Bronchial epithelial cell (primary cell): Measurements from ENCODE around the gene GPR31. TPM values are rescaled to one million over a fixed set of nuclear protein-coding genes. Genes with fewer than 3 reads are reported as not detected.

Experiments
- DNase-seq: peaks from one replicate; pipeline ENCODE4 v3.0.0-alpha.2; 2010; ENCODE audit warnings: low read depth
- FAIRE-seq: peaks from 2 replicates; lab custom pipeline; 2011; peaks lifted over from hg19 to GRCh38; lab: Jason Lieb, UNC
- H3K27me3 ChIP-seq: 2 replicates; pipeline ENCODE4 v1.5.1; 2011; ENCODE audit warnings: low read length; ENCODE audit not compliant: control insufficient read depth, insufficient read depth
- H3K36me3 ChIP-seq: 2 replicates; pipeline ENCODE4 v1.5.1; 2011; ENCODE audit warnings: low read length; ENCODE audit not compliant: control insufficient read depth, insufficient read depth
- H3K4me3 ChIP-seq: 2 replicates; pipeline ENCODE4 v1.5.1; 2011; ENCODE audit warnings: mild to moderate bottlenecking, low read depth, low read length, control low read depth
- CTCF ChIP-seq: IDR thresholded peaks from 2 replicates; pipeline ENCODE4 v1.5.1; 2011; ENCODE audit warnings: mild to moderate bottlenecking, moderate library complexity, low read length, control low read depth, inconsistent platforms; ENCODE audit not compliant: insufficient read depth, severe bottlenecking
- total RNA-seq: library from RNA; depleted of rRNA; stranded (reverse); fragments of >200 nt; gene quantifications from 2 replicates; pipeline ENCODE4 v1.2.1, GENCODE V29; 2014

GPR31 gene
- total RNA-seq, 1 donor from 2014 or later, result not detected

DNA sequence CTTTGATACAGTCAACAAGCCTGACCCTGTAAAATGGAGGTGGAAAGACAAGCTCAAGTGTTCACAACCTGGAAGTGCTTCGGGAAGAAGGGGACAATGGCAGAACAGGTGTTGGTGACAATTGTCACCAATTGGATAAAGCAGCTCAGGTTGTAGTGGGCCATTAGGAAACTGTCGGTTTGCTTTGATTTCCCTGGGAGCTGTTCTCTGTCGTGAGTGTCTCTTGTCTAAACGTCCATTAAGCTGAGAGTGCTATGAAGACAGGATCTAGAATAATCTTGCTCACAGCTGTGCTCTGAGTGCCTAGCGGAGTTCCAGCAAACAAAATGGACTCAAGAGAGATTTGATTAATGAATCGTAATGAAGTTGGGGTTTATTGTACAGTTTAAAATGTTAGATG, 19.9 kb downstream of the GPR31 start:
- no peaks in the 10 kb centered on the region for H3K27me3 ChIP-seq
- DNase-seq (no peak), FAIRE-seq (no peak)
- H3K4me3 ChIP-seq, result no peak overlapping the region
- H3K36me3 ChIP-seq, result no peaks in the 10 kb centered on the region
- no peak for TF ChIP-seq CTCF

DNA sequence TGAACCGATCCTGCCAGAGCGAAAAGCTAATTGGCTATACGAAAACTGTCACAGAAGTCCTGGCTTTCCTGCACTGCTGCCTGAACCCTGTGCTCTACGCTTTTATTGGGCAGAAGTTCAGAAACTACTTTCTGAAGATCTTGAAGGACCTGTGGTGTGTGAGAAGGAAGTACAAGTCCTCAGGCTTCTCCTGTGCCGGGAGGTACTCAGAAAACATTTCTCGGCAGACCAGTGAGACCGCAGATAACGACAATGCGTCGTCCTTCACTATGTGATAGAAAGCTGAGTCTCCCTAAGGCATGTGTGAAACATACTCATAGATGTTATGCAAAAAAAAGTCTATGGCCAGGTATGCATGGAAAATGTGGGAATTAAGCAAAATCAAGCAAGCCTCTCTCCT, 20.7 kb downstream of the GPR31 start:
- no peak overlapping the region for H3K4me3 ChIP-seq
- no peaks in the 10 kb centered on the region for H3K36me3 ChIP-seq
- no peaks in the 10 kb centered on the region for H3K27me3 ChIP-seq
- no peak for TF ChIP-seq CTCF
- FAIRE-seq, result no peak
- no peak for DNase-seq

DNA sequence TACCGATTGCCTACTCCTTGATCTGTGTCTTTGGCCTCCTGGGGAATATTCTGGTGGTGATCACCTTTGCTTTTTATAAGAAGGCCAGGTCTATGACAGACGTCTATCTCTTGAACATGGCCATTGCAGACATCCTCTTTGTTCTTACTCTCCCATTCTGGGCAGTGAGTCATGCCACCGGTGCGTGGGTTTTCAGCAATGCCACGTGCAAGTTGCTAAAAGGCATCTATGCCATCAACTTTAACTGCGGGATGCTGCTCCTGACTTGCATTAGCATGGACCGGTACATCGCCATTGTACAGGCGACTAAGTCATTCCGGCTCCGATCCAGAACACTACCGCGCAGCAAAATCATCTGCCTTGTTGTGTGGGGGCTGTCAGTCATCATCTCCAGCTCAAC, 21.4 kb downstream of the GPR31 start:
- TF ChIP-seq CTCF, result no peak
- Histone ChIP-seq H3K27me3 (no peaks in the 10 kb centered on the region), H3K4me3 (no peak overlapping the region), H3K36me3 (no peaks in the 10 kb centered on the region)
- no peak for DNase-seq
- FAIRE-seq, result no peak

DNA sequence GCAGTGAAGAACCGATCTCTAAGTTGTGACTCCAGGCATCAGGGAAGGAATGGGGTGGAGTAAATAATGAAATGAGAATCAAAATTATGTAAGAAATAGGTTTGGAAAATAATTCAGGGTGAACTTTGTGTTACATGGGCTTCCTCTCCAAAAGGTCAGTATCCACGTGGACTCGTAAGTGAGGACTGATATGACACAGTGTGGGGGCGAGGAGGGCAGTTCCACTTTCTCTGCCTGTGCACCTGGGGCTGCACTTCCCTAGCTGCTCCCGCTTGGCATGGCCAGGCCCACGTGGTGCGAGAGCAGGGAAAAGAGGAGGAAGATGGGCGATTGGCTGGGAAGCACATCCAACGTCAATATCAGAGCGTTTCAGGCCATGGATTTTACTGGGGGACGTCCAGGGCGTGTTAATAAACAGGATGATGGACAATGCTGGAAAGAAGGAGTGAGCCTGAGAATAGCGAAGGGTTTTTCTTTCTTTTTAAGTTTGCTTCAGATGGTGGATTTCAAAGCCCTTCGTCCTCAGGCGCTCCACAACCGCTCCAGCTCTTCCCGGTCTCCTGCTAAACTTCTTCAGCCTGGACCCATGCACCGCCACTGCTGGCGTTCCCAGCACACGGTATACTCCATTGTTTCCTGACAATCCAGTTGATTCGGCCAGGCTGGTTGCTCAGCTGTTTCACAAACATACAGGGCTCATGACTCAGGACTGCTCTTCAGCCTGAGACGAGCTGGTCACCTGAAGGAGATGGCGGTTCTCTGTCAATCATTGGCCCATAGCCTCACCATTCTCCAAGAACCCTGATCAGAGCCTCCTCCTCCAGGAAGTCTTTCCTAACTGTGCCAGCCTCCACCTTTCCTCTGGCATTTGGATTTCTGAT, 23.1 kb downstream of the GPR31 start:
- Histone ChIP-seq H3K36me3 (no peaks in the 10 kb centered on the region), H3K4me3 (no peak overlapping the region), H3K27me3 (no peaks in the 10 kb centered on the region)
- FAIRE-seq (no peak), DNase-seq (no peak)
- TF ChIP-seq CTCF, result no peak

GRCh38 chr6:167130712-167131684, 26.8 kb downstream of the GPR31 start:
- no peaks in the 10 kb centered on the region for H3K27me3 ChIP-seq
- H3K4me3 ChIP-seq, result no peak overlapping the region
- no peak for TF ChIP-seq CTCF
- DNase-seq, result peak; percentile 37
- FAIRE-seq, result no peak
- H3K36me3 ChIP-seq, result no peaks in the 10 kb centered on the region
